Tibial artery (tissue), 4 donors: ENCODE data around the gene PDGFD.
A peak's percentile ranks its signal among the peaks of the same experiment; 100 is the strongest.

Experiments used
- DNase-seq, 2 donors: peaks; one replicate each; pipeline ENCODE4 v3.0.0-alpha.2; 2019
- H3K27ac ChIP-seq, 2 donors: fragments of 200-600 bp; sonication (generic) in 1 of 2; 1 replicate in 1 of 2; 2 replicates in 1 of 2; pipeline ENCODE4 v1.5.1; 2018 to 2019; ENCODE audit warnings: mild to moderate bottlenecking in 1 of 2
- H3K27me3 ChIP-seq, 2 donors: fragments of 200-600 bp; sonication (generic) in 1 of 2; one replicate each; pipeline versions ENCODE4 v1.5.1 to v1.6.0; 2016 to 2019
- H3K36me3 ChIP-seq, 3 donors: fragments of 200-600 bp; sonication (generic) in 2 of 3; one replicate each; pipeline ENCODE4 v1.5.1; 2016 to 2019; ENCODE audit warnings: mild to moderate bottlenecking in 2 of 3
- H3K4me1 ChIP-seq, 4 donors: fragments of 200-600 bp; sonication (generic) in 2 of 4; 1 replicate in 3 of 4; 2 replicates in 1 of 4; pipeline ENCODE4 v1.5.1; 2016 to 2019
- H3K4me3 ChIP-seq, 2 donors: fragments of 200-600 bp; sonication (generic) in 1 of 2; 1 replicate in 1 of 2; 2 replicates in 1 of 2; pipeline ENCODE4 v1.5.1; 2018 to 2019; ENCODE audit warnings: mild to moderate bottlenecking in 2 of 2
- H3K9me3 ChIP-seq, 3 donors: fragments of 200-600 bp; sonication (generic) in 1 of 3; one replicate each; pipeline ENCODE4 v1.5.1; 2016 to 2019
- CTCF ChIP-seq, 2 experiments: fragments of 200-600 bp in 1 of 2; fragments of 450-650 bp in 1 of 2; IDR thresholded peaks; one replicate each; pipeline ENCODE4 v1.5.1; 2017 to 2019; ENCODE audit warnings: antibody characterized with exemption in 2 of 2, mild to moderate bottlenecking in 1 of 2, moderate library complexity in 1 of 2
- intact Hi-C: fragments of 100-400 bp; cut with DNase I; formaldehyde crosslinking; loops from one replicate; pipeline ENCODE4 v1.15.0; 2023; ENCODE audit warnings: low total_unique reads

Gene PDGFD

GRCh38 chr11:103872748-103873147 lies 291.2 kb downstream of the PDGFD start:
- Histone ChIP-seq H3K4me3 (no peak overlapping the region), H3K36me3 (no peaks in the 10 kb centered on the region), H3K27me3 (no peaks in the 10 kb centered on the region), H3K27ac (no peak overlapping the region), H3K9me3 (no peaks in the 10 kb centered on the region), H3K4me1 (peaks cover 0 to 19% (median 2%) of the 10 kb centered on the region in 4 donors)
- TF ChIP-seq CTCF (IDR thresholded peaks at IDR 0.05) = no peak
- DNase-seq = no peak
- intact Hi-C loops = no loop called here

GRCh38 chr11:103871923-103872551 lies 291.9 kb downstream of the PDGFD start:
- intact Hi-C loops = no loop called here
- Histone ChIP-seq H3K9me3 (no peaks in the 10 kb centered on the region), H3K27me3 (no peaks in the 10 kb centered on the region), H3K4me1 (peaks cover 0 to 19% (median 2%) of the 10 kb centered on the region in 4 donors), H3K4me3 (no peak overlapping the region), H3K36me3 (no peaks in the 10 kb centered on the region), H3K27ac (no peak overlapping the region)
- no peak for TF ChIP-seq CTCF (IDR thresholded peaks at IDR 0.05)
- DNase-seq = no peak

- intact Hi-C loops = no loop called here
These were observed 293.1 kb downstream of the PDGFD start for GRCh38 chr11:103870821-103871309.

GRCh38 chr11:103867481-103867880 lies 296.5 kb downstream of the PDGFD start:
- Histone ChIP-seq H3K9me3 (no peaks in the 10 kb centered on the region), H3K36me3 (no peaks in the 10 kb centered on the region), H3K27me3 (no peaks in the 10 kb centered on the region), H3K27ac (no peak overlapping the region), H3K4me1 (peaks cover 0 to 19% (median 2%) of the 10 kb centered on the region in 4 donors), H3K4me3 (no peak overlapping the region)
- DNase-seq = no peak
- intact Hi-C loops = no loop called here
- TF ChIP-seq CTCF (IDR thresholded peaks at IDR 0.05) = no peak

More at GRCh38 chr11:103870821-103871309, 293.1 kb downstream of the PDGFD start:
- H3K36me3 ChIP-seq = no peaks in the 10 kb centered on the region
- peak; percentile 89 to 90 for DNase-seq
- no peaks in the 10 kb centered on the region for H3K27me3 ChIP-seq
- H3K9me3 ChIP-seq = no peaks in the 10 kb centered on the region
- TF ChIP-seq CTCF (IDR thresholded peaks at IDR 0.05) = no peak
- H3K4me3 ChIP-seq = no peak overlapping the region
- peaks cover 0 to 19% (median 2%) of the 10 kb centered on the region in 4 donors for H3K4me1 ChIP-seq
- peak overlapping the region; percentile 6 to 44 for H3K27ac ChIP-seq

- DNase-seq = no peak
- Histone ChIP-seq H3K4me1 (no peaks in the 10 kb centered on the region), H3K27ac (no peak overlapping the region), H3K4me3 (no peak overlapping the region), H3K27me3 (no peaks in the 10 kb centered on the region), H3K36me3 (no peaks in the 10 kb centered on the region), H3K9me3 (no peaks in the 10 kb centered on the region)
- TF ChIP-seq CTCF (IDR thresholded peaks at IDR 0.05) = no peak
- intact Hi-C loops = no loop called here
These were observed 300.4 kb downstream of the PDGFD start for GRCh38 chr11:103863497-103863896.
